Activated CD8-positive, alpha-beta T cell treated with anti-CD3 and anti-CD28 coated beads, Interleukin-2, amount 10 ng/mL, durations not matched to agents 7 days and 5 days (primary cell): ENCODE measurements around the gene MICALL2. TPM values are rescaled to one million over a fixed set of nuclear protein-coding genes. Genes with fewer than 3 reads are reported as not detected.

ENCODE experiments used
- ATAC-seq: fragments of 150-1000 bp; cut with Tn5 transposase; one replicate; pipeline ENCODE4 v1.10.0; 2021; ENCODE audit warnings: moderate library complexity
- CTCF ChIA-PET: fragments of 350-600 bp; sonication (Branson Sonifier 250); formaldehyde crosslinking; loops from one replicate; lab custom pipeline; 2021; ENCODE audit warnings: antibody characterized with exemption; lab: Charles Lee
- POLR2A ChIA-PET: fragments of 350-600 bp; sonication (Branson Sonifier 250); formaldehyde crosslinking; loops from one replicate; lab custom pipeline; 2021; ENCODE audit warnings: antibody characterized with exemption; lab: Charles Lee
- DNase-seq: peaks from one replicate; pipeline ENCODE4 v3.0.0-alpha.2; 2020
- H3K27ac Mint-ChIP-seq: one replicate; pipeline ENCODE4 v1.8.0; 2021; ENCODE audit warnings: mild to moderate bottlenecking, mixed read lengths
- H3K27me3 Mint-ChIP-seq: one replicate; pipeline ENCODE4 v1.8.0; 2021; ENCODE audit warnings: low read depth, mixed read lengths
- H3K36me3 Mint-ChIP-seq: one replicate; pipeline ENCODE4 v1.8.0; 2021; ENCODE audit warnings: low read depth, mixed read lengths
- H3K4me1 Mint-ChIP-seq: one replicate; pipeline ENCODE4 v1.8.0; 2021; ENCODE audit warnings: low read depth, mixed read lengths
- H3K4me3 Mint-ChIP-seq: one replicate; pipeline ENCODE4 v1.8.0; 2021; ENCODE audit warnings: mild to moderate bottlenecking, mixed read lengths
- H3K9me3 Mint-ChIP-seq: one replicate; pipeline ENCODE4 v1.8.0; 2022; ENCODE audit warnings: mixed read lengths; ENCODE audit not compliant: insufficient read depth
- total RNA-seq, 2 experiments: library from RNA; stranded (reverse); gene quantifications; one replicate each; pipeline ENCODE4 v1.2.3, GENCODE V29; 2021

Gene MICALL2
- total RNA-seq, 2 experiments from 2014 or later, result 1.9 to 2.2 TPM

- H3K27ac Mint-ChIP-seq, result no peak overlapping the region
- peaks cover 12% of the 10 kb centered on the region for H3K36me3 Mint-ChIP-seq
- ChIA-PET POLR2A (interaction anchor here (0.6 kb wide), 1 partner anchor 13 kb away, joined by 3 read pairs; no protein-coding TSS in a partner anchor), CTCF (no interaction called here)
- H3K9me3 Mint-ChIP-seq, result no peaks in the 10 kb centered on the region
- DNase-seq, result no peak
- H3K27me3 Mint-ChIP-seq, result no peaks in the 10 kb centered on the region
- ATAC-seq, result no peak
- H3K4me1 Mint-ChIP-seq, result peaks cover 11% of the 10 kb centered on the region
- no peak overlapping the region for H3K4me3 Mint-ChIP-seq
These were observed 17.6 kb upstream of the MICALL2 start for GRCh38 chr7:1476859-1477258.

DNA sequence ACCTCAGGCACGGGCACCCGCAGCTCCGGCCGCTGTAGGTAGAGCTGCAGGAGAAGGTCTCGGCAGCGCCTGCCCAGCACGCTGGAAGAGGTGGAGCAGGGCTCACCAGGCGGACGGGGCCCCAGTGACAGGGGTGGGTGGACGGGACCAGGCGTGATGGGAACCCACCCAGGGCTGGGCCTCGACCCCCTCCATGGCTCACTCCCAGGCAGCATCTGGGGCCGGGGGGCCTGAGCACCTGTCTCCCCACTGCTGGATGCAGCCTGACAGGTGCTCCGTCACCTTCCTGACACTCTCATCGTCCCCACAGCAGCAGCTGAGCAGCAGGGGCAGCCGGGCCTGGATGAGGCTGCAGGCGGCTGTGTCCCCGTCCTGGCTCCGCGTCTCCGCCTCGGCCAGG lies 16.7 kb upstream of the MICALL2 start:
- Mint-ChIP-seq H3K27ac (no peak overlapping the region), H3K36me3 (peaks cover 10% of the 10 kb centered on the region), H3K9me3 (no peaks in the 10 kb centered on the region), H3K27me3 (no peaks in the 10 kb centered on the region), H3K4me1 (peaks cover 11% of the 10 kb centered on the region), H3K4me3 (no peak overlapping the region)
- ATAC-seq (no peak), DNase-seq (no peak)
- ChIA-PET CTCF (no interaction called here), POLR2A (no interaction called here)

DNA sequence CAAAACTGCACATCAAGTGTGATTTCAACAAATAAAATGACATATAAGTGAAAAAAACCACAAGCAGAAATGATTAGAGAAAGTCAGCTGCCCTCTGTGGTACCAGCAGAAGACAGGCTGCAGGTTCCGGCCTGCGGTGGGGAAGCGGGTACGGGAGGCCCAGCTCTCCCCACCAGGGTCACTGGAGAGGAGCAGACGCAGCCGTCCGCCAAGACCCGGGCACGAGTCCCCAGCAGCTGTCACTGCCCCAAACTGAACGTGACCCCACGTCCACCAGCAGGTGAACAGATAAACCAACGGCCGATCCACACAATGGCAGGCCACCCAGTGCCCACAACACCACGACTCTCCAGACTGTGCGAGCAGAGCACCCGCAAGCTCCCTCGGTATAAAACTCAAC lies 16.1 kb upstream of the MICALL2 start:
- ChIA-PET CTCF (interaction anchor here (1.7 to 2.4 kb wide), 2 partner anchors 18 to 281 kb away, joined by 4 to 8 read pairs; no protein-coding TSS in a partner anchor), POLR2A (no interaction called here)
- Mint-ChIP-seq H3K4me3 (no peak overlapping the region), H3K4me1 (peaks cover 11% of the 10 kb centered on the region), H3K9me3 (no peaks in the 10 kb centered on the region), H3K27ac (no peak overlapping the region), H3K27me3 (no peaks in the 10 kb centered on the region), H3K36me3 (peaks cover 10% of the 10 kb centered on the region)
- no peak for ATAC-seq
- DNase-seq, result no peak

- CTCF ChIA-PET, result interaction anchor here (0.6 to 2.4 kb wide), 15 partner anchors 12 to 299 kb away, joined by 3 to 9 read pairs (median 4); no protein-coding TSS in a partner anchor
These were observed 15.5 kb upstream of the MICALL2 start for GRCh38 chr7:1474736-1475135.

DNA sequence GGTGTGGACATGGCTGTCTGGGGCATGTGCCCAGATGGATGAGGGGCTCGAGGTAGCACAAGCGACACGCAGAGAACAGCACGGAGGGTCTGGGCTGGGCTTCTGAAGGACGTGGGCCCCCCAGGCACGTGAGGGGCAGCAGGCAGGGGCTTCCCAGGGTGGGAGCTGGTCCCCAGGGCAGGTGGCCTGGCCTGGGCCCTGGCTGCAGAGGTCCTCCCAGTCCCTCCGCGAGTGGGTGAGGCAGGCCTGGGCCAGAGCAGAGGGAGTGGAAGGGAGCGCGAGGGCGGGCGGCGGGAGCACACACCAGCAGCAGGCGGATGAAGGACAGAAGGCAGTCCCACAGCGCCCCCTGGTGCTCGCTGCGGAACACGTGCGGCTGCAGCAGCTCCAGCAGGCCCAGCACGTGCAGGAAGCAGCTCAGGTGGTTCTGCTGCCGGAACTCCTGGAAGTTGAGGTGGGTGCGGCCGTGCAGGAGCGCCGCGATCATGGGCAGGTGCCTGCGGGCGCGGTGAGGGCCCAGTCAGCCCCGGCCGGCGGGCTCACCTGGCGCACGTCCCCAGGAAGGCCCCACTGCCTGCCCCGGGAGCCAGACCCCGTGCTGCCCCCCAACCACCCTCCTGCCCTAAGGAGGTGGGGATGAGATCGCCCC lies 14.7 kb upstream of the MICALL2 start:
- peaks cover 10% of the 10 kb centered on the region for H3K36me3 Mint-ChIP-seq
- DNase-seq, result peak; percentile 91
- ChIA-PET CTCF (interaction anchor here (0.6 to 2.4 kb wide), 16 partner anchors 11 to 298 kb away, joined by 3 to 9 read pairs (median 4); no protein-coding TSS in a partner anchor), POLR2A (interaction anchor here (0.9 kb wide), 1 partner anchor 11 kb away, joined by 3 read pairs; no protein-coding TSS in a partner anchor)
- no peaks in the 10 kb centered on the region for H3K9me3 Mint-ChIP-seq
- no peak overlapping the region for H3K27ac Mint-ChIP-seq
- peak; percentile 89 for ATAC-seq
- H3K27me3 Mint-ChIP-seq, result no peaks in the 10 kb centered on the region
- H3K4me3 Mint-ChIP-seq, result no peak overlapping the region
- H3K4me1 Mint-ChIP-seq, result peaks cover 11% of the 10 kb centered on the region

More at GRCh38 chr7:1474736-1475135, 15.5 kb upstream of the MICALL2 start:
- Mint-ChIP-seq H3K9me3 (no peaks in the 10 kb centered on the region), H3K27ac (no peak overlapping the region), H3K4me1 (peaks cover 11% of the 10 kb centered on the region), H3K4me3 (no peak overlapping the region), H3K36me3 (peaks cover 10% of the 10 kb centered on the region), H3K27me3 (no peaks in the 10 kb centered on the region)
- ATAC-seq, result no peak
- DNase-seq, result no peak
- POLR2A ChIA-PET, result no interaction called here

GRCh38 chr7:1470901-1471300 lies 11.6 kb upstream of the MICALL2 start:
- peaks cover 11% of the 10 kb centered on the region for H3K4me1 Mint-ChIP-seq
- no peak overlapping the region for H3K4me3 Mint-ChIP-seq
- H3K27ac Mint-ChIP-seq, result no peak overlapping the region
- ATAC-seq (no peak), DNase-seq (no peak)
- POLR2A ChIA-PET, result no interaction called here
- no peaks in the 10 kb centered on the region for H3K27me3 Mint-ChIP-seq
- H3K9me3 Mint-ChIP-seq, result no peaks in the 10 kb centered on the region
- peaks cover 10% of the 10 kb centered on the region for H3K36me3 Mint-ChIP-seq
- CTCF ChIA-PET, result no interaction called here

DNA sequence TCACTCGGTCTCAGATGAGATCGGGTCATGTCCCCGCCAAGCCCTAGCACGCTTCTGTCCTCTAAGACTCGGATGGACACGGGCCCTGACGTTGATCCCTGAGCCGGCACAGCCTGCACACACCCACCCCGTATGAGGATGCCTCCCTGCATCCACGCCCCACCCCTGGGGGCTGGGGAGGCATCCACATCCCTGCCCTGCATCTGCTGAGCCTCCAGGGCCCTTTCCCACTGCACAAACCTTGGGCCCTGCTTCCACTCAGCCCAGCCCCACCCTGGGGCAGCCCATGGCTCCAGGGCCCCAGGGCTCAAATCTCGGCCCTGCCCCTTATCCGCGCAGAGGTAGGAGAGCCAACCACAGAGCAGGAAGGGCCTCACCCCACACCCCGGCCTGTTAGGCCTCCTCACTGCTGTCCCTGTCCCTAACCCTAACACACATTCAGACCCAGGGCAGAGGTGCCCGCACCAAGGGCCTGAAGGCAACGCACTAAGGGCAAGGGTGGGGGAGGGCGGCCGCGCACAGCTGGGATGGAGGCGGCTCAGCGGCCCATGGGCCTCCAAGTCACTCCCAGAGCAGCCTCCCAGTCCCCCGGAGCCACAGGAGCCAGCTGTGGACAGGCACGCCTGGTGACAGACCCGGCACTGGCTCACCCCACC lies 9.5 kb upstream of the MICALL2 start:
- H3K9me3 Mint-ChIP-seq, result no peaks in the 10 kb centered on the region
- no peak overlapping the region for H3K4me3 Mint-ChIP-seq
- DNase-seq (no peak), ATAC-seq (no peak)
- no peak overlapping the region for H3K27ac Mint-ChIP-seq
- POLR2A ChIA-PET, result interaction anchor here (0.8 kb wide), 1 partner anchor 72 kb away, joined by 3 read pairs; no protein-coding TSS in a partner anchor
- H3K36me3 Mint-ChIP-seq, result peaks cover 3% of the 10 kb centered on the region
- H3K27me3 Mint-ChIP-seq, result no peaks in the 10 kb centered on the region
- peaks cover 3% of the 10 kb centered on the region for H3K4me1 Mint-ChIP-seq
- CTCF ChIA-PET, result no interaction called here

GRCh38 chr7:1468203-1468602 lies 8.9 kb upstream of the MICALL2 start:
- POLR2A ChIA-PET, result no interaction called here
- Mint-ChIP-seq H3K4me1 (peaks cover 2% of the 10 kb centered on the region), H3K9me3 (no peaks in the 10 kb centered on the region)

GRCh38 chr7:1466524-1467271 lies 7.4 kb upstream of the MICALL2 start:
- Mint-ChIP-seq H3K4me1 (peaks cover 4% of the 10 kb centered on the region), H3K27me3 (peaks cover 5% of the 10 kb centered on the region), H3K27ac (no peak overlapping the region), H3K9me3 (no peaks in the 10 kb centered on the region), H3K4me3 (no peak overlapping the region), H3K36me3 (no peaks in the 10 kb centered on the region)
- ChIA-PET POLR2A (no interaction called here), CTCF (no interaction called here)
- DNase-seq (no peak), ATAC-seq (no peak)

More at GRCh38 chr7:1468203-1468602, 8.9 kb upstream of the MICALL2 start:
- peaks cover 3% of the 10 kb centered on the region for H3K36me3 Mint-ChIP-seq
- CTCF ChIA-PET, result no interaction called here
- peak overlapping the region; percentile 39 for H3K27ac Mint-ChIP-seq
- H3K27me3 Mint-ChIP-seq, result no peaks in the 10 kb centered on the region
- ATAC-seq (no peak), DNase-seq (no peak)
- H3K4me3 Mint-ChIP-seq, result no peak overlapping the region

DNA sequence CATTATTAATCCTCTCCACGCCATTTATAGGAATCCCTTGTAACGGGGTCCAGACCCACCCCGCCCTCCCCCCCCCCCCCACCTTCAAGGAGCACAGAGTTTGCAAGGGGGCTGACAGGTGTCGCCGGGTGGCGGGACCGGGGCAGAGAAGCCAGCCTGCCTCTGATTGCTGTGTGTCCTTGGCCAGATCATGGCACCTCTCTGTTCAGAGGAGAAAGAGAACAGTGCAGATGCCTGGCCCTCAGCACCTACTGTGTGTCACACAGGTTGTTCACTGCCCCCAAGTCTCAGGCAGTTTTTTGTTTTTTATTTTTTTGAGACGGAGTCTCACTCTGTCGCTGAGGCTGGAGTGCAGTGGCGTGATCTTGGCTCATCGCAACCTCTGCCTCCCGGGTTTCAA lies 5.4 kb upstream of the MICALL2 start:
- no peak overlapping the region for H3K4me3 Mint-ChIP-seq
- POLR2A ChIA-PET, result interaction anchor here (0.6 kb wide), 1 partner anchor 488 kb away, joined by 3 read pairs; no protein-coding TSS in a partner anchor
- CTCF ChIA-PET, result no interaction called here
- H3K27me3 Mint-ChIP-seq, result peaks cover 6% of the 10 kb centered on the region
- no peak for DNase-seq
- H3K27ac Mint-ChIP-seq, result no peak overlapping the region
- H3K9me3 Mint-ChIP-seq, result no peaks in the 10 kb centered on the region
- no peaks in the 10 kb centered on the region for H3K36me3 Mint-ChIP-seq
- H3K4me1 Mint-ChIP-seq, result peaks cover 12% of the 10 kb centered on the region
- no peak for ATAC-seq

- Mint-ChIP-seq H3K4me3 (no peak overlapping the region), H3K4me1 (peaks cover 12% of the 10 kb centered on the region), H3K27me3 (peaks cover 6% of the 10 kb centered on the region), H3K9me3 (no peaks in the 10 kb centered on the region), H3K36me3 (no peaks in the 10 kb centered on the region), H3K27ac (no peak overlapping the region)
- ATAC-seq, result no peak
- ChIA-PET CTCF (interaction anchor here (2.7 kb wide), 1 partner anchor 10 kb away, joined by 9 read pairs; no protein-coding TSS in a partner anchor), POLR2A (interaction anchor here (0.6 kb wide), 1 partner anchor 487 kb away, joined by 3 read pairs; no protein-coding TSS in a partner anchor)
- no peak for DNase-seq
These were observed 4.5 kb upstream of the MICALL2 start for GRCh38 chr7:1463676-1464223.
